HG02759 (cell line): ENCODE data around the gene FCGBP.
"Not testable (repeated sequence)": the region's sequence is repeated elsewhere in the genome, so short reads cannot be mapped to it uniquely, and the experiment has no call there.

Experiments
- ATAC-seq: cut with Tn5 transposase; IDR thresholded peaks from one replicate; pipeline ENCODE4 v1.9.1; 2021; ENCODE audit warnings: mild to moderate bottlenecking, moderate library complexity; ENCODE audit not compliant: unreplicated experiment

FCGBP gene

DNA sequence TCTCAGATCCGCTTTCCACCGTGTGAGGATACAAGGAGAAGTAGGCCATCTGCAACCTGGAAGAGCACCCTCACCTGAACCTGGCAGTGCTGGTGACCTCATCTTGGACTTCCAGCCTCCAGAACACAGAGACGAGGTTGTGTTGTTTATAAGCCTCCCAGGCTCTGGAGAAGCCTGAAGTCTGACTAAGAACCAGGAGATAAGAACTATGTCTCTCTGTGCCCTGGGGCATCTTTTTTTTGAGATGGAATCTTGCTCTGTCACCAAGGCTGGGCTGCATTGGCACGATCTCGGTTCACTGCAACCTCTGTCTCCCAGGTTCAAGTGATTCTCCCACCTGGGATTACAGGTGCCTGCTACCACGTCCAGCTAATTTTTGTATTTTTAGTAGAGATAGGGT, 14.5 kb downstream of the FCGBP start:
- ATAC-seq = no peak

DNA sequence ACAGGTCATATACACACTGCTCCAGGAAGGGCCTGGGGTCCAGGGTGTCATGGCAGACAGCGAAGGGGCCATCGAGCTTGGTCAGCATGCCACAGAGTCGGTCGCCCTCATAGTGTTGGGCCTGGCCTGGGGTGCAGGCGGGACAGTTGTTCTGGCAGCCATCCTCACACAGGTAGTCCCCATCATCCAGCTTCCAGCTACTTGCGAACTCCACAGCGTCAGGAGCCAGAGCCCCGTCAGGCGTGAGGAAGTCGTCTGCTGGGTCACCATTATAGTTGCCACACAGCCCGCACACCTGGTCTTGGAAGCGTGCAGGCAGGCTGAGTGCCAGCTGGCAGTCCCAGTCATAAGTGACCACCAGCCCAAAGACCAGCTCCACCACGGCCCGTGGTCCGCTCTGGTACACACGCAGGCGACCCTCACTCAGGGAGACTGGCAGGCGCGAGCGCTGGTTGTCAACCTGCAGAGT, 16.2 kb downstream of the FCGBP start:
- ATAC-seq = no peak

DNA sequence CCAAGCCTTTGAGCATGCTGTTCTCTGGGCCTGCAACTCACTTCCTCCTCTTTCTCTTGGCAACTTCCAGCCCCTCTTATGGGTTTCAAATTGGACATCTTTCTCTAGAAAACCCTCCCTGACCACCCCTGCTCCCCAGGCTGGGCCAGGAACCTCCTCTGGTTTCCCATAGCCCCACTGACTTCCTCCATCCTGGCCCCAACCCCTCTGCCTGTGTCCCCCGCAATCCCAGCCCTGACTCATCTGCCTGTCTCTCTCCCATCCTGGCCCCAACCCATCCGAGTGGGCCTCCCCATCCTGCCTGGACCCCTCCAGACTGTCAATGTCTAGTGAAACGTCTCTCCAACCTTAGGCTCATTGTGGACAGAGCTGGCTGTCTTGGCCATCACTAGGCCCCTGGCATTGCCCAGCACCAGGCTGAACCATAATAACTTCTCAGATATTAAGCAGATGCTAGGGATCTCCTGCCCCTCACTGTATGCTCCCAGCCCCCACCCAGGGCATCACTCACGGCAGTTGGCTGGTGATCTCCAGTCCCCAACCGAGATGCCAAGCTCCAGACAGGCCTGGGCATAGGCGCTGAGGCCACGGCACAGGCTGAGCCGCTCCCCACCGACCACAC, 16.8 kb downstream of the FCGBP start:
- ATAC-seq = no peak

DNA sequence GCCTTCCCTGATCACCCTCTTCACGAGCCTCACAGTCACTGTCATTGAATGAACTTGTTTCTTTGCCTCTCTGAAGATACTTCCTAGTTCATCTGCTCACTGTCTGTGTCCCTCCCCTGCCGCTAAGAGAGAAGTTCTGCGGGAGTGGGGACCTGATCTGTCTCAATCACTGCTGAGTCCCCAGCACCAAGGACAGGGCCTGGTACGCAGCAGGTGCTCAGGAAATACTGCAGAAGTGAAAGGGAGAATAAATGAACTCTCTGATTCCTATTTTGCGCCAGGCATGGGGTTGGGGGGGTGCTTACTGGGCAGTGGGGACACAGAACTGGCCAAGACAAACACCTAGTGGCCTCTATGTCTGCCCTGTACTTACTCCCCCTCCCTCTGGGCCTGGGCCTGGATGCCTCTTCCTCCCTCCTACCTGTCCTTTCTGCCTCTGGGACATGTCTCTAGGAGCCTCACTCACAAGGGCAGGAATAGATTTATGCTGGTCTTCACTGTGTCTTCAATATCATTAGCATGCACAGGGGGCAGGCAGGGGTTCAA, 17.5 kb downstream of the FCGBP start:
- ATAC-seq = no peak

DNA sequence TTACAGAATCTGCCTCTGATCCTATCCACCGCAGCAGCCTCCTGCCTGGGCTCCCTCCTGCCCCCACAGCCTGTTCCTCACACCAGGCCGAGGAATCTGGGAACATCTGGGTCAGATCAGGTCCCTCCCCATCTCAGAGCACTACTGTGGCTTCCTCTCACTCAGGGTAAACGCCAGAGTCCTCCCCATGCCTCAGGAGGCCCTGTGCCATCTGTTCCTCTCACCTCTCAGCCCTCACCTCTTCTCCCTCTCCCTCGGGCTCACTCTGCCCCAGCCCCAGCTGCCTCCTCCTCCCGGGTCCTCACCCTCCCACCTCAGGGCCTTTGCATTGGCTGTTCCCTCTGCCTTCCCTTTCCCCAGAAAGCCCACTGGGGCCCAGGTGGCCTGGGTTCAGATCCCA, 18.2 kb downstream of the FCGBP start:
- ATAC-seq = no peak

DNA sequence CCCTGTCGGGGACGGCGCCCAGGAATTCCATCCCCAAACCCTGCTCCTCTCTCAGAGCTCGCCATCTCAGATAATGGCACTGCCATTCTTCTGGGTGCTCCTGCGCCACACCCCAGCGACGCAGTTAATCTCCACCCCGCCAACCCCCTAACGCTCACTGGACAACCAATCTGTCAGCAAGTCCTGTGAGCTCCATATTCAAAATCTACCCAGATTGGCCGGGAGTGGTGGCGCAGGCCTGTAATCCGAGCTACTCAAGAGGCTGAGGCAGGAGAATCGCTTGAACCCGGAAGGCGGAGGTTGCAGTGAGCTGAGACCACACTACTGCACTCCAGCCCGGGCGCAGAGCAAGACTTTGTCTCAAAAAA, 18.6 kb downstream of the FCGBP start:
- ATAC-seq = no peak

DNA sequence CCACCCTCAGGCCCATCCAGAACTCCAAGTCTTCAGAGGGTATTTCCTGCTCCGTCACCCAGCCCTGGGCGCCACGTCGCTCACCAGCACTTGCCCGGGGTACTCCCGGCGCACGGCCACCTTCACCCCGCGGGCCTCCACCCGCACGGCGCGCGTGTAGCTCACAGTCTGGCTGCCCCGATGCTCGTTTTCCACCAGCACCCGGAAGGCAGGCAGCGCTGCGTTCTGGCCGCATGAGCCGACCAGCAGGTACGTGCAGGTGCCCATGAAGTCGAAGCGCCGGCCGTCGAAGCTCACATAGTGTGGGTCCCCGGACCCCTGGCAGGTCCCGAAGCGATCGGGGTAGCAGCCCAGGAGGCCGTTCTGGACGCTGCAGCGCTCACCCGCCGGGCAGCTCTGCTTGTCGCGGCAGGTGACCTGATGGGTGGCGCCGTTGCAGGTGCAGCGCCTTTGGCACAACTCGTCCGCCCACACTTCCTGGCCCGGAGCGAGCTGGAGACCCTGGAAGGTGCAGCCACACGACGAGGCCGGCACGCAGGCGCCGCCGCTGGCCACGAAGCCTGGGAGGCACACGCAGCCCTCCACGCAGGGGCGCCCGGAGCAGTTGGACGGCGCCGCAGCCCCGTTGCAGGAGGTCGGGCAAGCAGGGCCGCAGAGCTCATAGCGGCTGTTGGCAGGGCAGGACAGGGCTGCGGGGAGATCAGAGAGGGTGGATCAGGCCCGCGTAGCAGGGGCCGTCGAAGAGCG, 19.2 kb downstream of the FCGBP start:
- ATAC-seq = no peak

DNA sequence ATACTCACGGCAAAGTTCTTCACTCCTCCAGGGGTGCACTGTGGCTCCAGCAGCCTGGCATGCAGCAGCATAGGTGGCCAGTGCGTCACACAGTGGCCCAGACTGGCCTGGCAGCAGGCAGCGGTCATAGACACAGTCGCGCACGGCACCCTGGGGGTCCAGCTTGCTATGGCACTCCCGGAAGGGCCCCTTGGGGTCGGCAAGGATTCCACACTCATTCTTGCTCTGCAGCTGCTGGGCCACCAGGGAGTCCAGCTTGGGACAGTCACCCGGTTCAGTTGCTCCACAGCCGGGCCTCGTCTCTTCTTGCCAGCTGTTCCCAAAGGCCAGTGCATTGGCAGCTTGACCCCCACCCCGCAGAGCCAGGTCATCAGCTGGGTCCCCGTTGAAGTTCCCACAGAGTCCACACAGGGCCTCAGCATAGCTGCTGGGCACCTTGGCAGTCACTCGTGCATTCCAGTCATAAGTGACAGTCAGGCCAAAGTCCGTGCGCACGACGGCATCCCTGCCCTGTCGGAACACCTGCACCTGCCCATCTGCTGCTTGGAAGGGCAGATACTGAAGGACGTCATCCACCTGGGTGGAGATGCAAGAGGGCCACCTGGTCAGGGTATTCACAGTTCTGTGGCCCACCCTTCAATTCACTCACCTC, 20.6 kb downstream of the FCGBP start:
- no peak for ATAC-seq

DNA sequence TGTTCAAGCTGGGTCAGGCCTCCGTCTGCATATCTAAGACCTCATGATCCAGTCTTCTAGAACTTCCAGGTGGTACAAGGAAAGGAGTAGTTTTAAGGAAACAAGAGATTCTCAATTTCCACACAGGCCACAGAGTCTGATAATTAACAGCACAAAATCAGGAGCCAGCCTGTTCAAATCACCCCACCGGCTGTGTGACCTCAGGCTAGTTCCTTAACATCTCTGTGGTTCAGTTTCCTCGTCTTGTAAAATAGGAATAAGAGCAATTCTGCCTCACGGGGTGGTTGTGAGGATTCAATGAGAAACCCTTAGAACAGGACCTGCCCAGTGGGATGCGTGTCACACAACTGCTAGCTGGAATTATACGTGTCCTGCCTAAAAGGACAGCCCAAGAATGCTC, 25.6 kb downstream of the FCGBP start:
- ATAC-seq = no peak

DNA sequence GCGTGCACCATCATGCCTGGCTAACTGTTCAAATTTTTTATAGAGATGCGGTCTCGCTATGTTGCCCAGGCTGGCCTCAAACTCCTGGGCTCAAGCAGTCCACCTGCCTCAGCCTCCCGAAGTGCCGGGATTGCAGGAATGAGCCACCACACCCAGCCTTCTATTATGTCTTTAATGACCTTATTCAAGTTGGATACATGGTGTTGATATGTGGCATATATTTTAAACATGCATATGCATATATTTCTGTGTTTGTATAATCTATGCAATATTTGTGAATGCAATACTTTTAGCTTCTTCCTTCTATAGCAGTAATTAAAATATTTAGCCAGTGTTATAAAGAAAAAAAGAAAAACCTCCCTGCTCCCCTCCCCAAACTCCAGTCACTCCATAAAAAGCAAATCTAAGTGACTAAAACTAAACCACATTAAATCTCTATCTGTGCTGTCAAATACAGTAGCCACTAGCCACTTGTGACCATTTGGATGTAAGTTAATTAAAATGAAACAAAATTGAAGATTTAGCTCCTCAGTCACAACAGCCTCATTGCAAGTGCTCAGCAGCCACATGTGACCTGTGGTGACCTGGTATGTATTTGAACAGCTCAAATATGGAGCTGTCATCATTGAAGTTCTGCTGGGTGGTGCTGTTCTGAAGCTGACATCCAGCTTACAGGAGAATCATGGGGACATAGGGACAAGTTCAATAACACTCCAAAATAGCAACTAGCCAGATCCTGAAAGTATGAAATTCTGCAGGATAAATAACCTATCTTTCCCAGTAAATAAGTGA, 27.4 kb downstream of the FCGBP start:
- ATAC-seq = no peak

DNA sequence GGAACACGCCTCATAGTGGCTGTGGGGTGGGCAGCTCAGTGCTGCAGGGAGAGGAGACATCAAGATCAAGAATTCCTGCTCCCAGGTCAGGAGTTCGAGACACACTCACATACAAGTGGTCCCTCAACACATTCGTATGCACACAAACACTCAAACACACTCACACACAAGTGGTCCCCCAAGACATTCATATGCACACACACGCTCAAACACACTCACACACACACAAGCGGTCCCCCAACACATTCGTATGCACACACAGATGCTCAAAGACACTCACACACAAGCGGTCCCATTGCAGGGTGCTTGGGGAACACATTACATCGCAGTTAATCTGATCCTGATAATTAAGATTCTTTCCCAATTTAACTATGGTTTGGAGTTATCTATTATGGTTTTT, 28.2 kb downstream of the FCGBP start:
- ATAC-seq = no peak

DNA sequence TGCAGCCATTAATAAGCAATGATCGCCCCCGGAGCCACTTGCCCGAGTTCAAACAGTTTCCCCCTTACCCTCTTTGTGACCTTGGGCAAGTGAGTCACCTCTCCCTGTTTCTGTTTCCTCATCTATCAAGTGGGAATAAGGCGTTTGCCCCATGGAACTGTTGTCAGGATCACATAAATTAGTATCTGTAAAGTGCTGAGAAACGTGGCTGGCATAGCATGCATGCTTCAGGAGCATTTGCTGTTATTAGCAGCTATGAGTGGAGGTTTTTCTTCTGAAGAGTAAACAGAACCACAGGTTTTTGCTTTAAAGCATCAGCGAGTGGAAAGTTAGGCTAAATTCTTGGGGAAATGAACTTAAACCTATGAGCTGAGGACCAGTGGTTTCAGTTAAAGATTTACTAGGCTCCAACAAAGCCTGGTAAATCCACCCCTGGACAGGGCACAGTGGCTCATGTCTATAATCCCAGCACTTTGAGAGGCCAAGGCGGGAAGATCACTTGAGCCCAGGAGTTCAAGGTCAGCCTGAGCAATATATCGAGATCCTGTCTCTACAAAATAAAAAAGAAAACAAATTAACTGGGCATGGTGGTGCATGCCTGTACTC, 30.8 kb downstream of the FCGBP start:
- ATAC-seq = not testable (repeated sequence)

DNA sequence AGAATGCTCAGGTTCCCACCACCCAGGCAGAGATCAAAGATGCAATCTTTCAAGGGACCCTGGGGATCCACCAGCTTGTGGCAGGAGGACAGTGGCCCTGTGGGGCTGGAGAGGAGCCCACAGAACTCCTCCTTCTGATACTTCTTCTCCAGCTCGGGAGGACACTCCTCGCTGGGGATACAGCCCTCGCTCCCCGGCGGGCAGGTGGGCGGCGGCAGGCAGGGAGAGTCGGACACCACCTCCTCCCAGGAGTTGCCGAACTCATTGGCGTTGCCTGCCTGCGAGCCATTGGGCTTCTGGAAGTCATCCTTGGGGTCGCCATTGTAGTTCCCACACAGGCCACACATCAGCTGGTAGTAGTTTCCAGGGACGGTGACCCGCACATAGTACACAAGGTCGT, 32.1 kb downstream of the FCGBP start:
- not testable (repeated sequence) for ATAC-seq

DNA sequence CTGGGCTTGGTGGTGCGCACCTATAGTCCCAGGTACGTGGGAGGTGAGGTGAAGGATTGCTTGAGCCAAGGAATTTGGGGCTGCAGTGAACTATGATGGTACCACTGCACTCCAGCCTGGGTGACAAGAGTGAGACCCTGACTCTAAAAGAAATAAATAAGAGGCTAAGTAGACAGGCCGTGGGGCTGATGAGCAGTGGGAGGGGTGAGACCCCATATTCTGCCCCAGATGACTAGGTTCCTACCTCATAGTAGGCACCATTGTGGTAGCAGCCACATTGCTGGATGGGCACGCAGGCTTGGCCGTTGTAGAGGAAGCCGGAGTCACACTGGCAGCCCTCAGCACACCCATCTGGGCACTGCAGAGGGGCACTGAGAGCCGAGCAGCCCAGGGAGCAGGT, 32.8 kb downstream of the FCGBP start:
- not testable (repeated sequence) for ATAC-seq

DNA sequence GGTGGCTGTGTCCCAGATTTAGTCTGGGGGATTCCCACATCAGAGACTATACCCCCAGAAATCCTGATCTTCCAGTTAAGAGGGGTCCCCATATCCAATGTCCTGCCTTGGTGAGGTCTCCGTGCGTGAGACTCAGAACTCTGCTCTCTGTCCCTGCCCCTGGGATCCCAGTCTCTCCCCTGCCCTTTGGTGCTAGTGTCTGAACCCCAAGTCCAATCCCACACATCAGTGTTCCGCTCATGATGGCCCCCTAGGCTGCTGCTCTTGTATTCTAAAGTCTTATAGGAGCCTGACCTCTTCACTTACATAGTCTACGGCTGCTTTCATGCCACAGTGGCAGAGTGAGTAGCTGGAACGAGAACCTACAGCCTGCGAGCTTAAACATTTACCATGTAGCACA, 35.6 kb downstream of the FCGBP start:
- ATAC-seq = not testable (repeated sequence)

DNA sequence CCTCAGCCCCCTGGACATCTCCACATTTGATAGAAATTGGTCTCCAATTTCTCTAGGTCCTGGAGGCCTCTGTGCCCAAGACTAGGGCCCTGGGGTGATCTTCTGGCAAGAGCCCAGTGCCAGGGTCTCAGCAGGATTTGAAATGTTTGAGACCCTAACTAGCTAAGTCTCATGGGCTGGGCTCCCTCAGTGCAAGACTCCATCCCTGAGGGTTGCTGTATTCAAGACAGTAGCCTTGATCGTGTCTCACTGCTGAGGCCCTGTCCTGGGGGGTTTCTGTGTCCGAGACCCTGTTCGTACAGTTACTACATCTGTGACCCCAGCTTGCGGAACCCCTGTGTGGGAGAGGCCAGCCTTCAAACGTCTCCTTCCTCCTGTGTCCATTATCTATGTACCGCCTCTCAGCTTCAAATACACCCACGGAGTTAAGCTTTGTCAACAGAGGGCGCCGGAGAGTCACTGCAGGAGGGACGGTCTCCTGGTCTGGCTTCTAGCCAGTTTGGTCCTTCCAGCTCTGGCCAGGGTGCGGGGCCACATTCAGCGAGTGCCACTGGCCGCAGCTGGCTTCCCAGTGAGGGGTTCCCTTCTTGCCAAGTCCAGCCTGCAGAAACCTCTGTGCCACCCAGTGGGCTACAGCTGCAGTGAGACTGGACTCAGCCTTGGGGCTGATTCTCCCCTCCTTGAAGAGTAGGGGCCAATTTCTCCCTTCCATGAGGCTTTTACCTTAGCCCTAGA, 36.8 kb downstream of the FCGBP start:
- ATAC-seq = not testable (repeated sequence)

DNA sequence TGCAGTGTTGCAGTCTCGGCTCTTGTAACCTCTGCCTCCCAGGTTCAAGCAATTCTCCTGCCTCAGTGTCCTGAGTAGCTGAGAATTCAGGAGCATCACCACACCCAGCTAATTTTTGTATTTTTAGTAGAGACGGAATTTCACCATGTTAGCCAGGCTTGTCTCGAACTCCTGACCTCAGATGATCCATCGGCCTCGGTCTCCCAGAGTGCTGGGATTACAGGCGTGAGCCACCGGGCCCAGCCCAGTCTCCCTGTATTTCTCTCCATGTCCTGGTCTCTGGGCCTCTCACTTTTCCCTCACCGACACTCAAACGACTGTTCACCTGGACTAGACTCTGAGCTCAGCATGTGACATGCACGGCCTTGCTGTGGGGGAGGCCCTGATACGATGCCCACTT, 39.3 kb downstream of the FCGBP start:
- ATAC-seq = not testable (repeated sequence)

DNA sequence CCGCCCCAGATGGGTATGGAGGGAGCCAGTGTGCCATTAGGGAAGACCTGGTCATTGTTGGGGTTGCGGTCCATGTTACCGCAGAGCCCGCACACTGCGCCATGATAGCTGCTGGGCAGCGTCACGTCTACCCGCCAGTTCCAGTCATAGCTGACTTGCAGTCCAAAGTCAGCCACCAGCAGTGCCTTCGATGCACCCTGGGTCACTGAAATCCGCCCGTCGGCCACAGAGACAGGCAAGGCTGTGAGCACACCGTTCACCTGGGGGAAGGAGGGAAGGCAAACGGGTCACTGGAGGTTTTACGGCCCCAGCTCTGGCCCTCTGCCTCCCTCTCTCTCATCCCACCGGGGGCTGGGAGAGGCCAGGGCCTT, 40.2 kb downstream of the FCGBP start:
- ATAC-seq = not testable (repeated sequence)

DNA sequence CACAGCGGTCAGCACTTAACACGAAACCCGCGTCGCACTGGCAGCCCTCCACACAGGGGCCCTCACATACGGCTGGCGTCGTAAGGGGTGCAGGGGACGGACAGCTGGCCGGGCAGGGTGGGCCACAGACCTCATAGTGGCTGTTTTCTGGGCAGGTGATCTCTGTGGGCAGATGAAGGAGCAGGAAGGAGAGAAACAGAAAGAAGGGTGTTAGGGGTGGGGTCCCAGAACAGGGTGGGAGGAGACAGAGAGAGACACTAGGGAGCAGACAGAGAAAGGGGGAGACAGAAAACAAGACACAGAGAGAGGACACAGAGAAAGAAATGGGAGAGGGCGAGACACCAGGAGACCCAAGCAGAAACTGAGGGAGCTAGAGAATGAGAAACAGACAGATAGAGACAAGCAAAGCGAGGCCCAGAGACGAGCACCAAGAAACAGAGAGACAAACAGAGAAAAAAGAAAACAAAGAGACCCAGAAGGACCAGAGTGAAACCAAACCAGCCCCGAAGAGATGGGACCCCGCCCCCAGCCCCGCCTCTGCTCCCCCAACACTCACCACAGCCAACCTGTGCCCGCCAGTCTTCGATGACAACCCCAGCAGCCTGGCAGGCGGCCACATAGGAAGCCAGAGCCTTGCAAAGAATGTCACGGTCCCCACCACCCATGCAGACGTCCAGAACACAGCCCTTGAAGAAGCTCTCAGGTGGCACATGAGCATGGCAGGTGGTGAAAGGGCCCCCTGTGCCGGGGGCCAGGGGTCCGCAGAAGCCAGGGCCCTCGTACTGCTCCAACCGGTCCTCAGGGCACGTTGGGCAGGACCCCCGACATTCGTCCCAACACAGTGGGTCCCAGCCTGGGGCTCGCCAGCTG, 40.8 kb downstream of the FCGBP start:
- not testable (repeated sequence) for ATAC-seq
